Measurements from ENCODE around the gene MYO18B.

Gene MYO18B

DNA sequence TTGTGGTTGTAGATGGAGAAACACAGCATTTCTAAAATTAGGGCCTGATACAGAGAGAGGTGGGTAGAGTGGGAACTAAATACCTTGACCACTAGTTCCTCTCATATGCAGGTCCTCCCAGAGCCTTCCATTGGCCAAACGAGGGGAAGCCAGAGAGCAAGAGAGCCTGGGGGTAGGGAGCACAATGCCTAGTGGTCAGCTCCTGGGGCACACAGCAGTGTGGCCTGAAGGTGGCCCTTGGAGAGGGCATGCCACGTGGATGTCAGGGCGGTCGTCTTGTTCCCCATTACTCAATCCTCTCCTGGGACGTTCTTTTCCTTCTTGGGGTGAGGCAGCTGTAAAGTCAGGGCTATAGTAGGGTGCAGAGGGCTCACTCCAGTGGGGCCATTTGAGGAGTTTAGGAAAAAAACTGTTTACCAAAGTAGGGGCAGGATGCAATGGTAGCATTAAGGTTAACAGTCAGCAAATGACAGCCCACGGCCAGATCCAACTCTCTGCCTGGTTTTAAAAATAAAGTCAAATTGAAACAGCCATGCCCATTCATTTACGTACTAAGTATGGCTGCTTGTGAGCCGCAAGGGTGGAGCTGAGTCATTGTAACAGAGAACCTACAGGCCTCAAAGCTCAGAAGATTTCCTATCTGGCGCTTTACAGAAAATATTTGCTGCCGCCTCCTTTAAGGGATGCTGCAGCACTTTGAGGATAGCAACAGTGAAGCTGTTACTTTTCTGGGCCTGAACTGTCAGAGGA lies 7.6 kb downstream of the MYO18B start:
- no peak for DNase-seq

- DNase-seq = no peak
Measured at GRCh38 chr22:25750569-25751173, 8.7 kb downstream of the MYO18B start.

GRCh38 chr22:25751174-25751581 lies 9.2 kb downstream of the MYO18B start:
- DNase-seq = no peak

GRCh38 chr22:25752615-25753214 lies 10.7 kb downstream of the MYO18B start:
- DNase-seq = no peak

DNA sequence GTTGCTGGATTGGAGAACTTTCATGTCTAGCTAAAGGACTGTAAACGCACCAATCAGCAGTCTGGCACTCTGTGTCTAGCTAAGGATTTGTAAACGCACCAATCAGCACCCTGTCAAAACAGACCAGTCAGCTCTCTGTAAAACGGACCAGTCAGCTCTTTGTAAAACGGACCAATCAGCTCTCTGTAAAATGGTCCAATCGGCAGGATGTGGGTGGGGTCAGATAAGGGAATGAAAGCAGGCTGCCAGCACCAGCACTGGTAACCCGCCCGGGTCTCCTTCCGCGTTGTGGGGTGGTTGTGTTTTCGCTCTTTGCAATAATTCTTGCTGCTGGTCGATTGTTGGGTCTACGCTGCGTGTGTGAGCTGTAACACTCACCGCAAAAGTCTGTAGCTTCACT lies 11.3 kb downstream of the MYO18B start:
- no peak for DNase-seq

- no peak for DNase-seq
Measured at GRCh38 chr22:25754527-25755202, 12.7 kb downstream of the MYO18B start.

GRCh38 chr22:25757686-25758085 lies 15.7 kb downstream of the MYO18B start:
- no peak for DNase-seq

DNA sequence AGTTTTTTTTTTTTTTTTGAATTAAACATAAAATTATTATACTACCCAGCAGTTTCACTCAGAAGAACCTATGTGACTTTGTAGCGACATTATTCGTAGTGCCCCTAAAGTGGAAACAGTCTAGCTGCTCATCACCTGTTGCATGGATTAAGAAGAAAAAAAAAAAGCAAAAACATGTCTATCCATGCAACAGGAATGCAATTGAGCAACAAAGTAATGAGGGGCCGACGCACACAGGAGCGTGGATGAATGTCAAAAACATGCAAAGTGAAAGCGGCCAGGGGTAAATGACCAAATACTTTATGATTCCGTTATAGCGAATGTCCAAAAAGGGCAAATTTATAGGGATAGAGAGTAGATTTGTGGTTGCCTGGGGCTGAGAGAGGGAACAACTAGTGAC lies 16.3 kb downstream of the MYO18B start:
- no peak for DNase-seq

DNA sequence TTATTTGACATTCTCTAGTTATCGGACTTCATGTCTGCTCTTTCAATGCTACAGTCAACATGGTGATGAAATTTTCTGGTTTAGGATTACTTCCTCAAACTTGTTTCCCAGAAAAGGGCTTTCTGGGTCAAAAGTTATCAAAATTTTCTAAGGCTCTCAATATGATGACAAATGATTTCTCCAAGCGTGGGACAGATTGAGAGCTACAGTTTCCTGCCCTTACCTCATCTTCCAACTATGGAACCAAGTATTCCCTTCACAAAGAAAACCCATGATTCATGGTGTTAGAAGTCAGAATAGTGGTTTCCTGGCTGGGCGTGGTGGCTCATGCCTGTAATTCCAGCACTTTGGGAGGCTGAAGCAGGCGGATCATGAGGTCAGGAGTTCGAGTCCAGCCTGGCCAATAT lies 17.8 kb downstream of the MYO18B start:
- DNase-seq = no peak

DNA sequence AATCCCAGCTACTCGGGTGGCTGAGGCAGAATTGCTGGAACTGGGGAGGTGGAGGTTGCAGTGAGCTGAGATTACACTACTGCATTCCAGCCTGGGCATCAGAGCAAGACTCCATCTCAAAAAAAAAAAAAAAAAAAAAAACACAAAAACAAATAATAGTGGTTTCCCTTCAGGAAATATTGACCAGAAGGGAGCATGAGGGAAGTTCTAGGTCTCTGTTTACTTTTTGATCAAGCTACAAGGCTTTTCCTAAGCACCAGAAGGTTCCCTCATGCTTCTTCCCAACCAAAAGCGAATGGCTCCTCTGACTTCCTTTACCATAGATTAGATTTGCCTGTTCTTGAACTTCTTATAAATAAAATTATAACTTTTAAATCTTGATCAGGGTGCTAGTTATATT lies 18.3 kb downstream of the MYO18B start:
- no peak for DNase-seq

DNA sequence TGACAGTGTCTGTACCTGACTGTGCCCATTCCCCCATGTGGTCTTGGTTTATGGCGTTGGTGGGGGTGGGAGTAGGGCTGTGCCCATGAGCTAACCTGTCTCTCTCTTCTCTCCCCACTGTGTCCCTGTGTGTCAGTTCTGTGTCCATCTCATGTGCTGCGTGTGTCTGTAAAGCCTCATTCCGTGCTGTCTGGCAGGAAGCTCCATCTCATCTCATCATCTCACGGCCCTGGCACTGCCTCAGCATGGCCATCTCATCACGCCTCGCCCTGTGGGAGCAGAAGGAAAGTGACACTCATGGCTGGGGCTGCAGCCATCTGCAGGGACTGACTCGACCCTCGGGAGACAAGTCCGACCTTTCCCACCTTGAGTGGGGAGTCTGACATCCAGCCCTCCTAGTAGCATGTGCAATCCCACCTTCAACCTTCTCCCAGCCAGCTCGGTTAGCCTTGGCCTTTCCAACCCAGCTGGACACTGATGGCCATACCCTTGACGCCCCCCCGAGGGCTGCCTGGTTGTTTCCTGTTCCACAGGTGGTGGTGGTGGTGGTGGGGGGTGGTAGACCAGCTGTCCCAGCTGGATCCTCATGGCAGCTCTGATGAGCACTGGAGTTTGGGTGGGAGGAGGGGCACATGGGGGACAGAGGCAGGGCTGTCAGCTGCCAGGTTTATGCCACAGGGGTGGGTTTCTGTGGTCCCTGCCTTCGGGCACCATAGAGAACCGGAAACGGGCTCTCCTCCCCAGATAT lies 19.0 kb downstream of the MYO18B start:
- no peak for DNase-seq

- no peak for DNase-seq
Measured at GRCh38 chr22:25762147-25762546, 20.2 kb downstream of the MYO18B start.

DNA sequence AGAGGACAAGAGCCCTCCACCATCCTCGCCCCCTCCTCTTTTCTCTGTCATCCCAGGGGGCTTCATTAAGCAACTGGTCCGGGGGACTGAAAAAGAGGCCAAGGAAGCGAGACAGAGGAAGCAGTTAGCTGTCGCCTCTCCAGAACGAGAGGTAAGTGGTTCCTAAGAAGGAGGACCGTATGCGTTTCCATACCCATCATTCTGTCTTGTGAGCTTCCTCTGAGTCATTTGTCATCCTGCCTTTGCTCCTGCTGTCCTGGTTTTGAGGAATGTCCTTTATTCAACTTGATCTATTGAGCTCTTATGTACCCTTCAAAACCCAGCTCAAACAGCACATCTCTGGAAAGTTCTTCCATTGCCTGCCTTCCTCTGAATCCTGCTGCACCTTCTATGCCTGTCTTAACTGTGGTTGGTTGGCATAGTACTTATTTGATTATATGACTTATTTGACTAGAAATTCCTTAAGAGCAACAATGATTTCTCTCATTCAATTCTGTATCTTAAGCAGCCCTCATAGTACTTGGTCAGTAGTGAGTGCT lies 21.3 kb downstream of the MYO18B start:
- no peak for DNase-seq

- DNase-seq = no peak
Measured at GRCh38 chr22:25764270-25765015, 22.5 kb downstream of the MYO18B start.

DNA sequence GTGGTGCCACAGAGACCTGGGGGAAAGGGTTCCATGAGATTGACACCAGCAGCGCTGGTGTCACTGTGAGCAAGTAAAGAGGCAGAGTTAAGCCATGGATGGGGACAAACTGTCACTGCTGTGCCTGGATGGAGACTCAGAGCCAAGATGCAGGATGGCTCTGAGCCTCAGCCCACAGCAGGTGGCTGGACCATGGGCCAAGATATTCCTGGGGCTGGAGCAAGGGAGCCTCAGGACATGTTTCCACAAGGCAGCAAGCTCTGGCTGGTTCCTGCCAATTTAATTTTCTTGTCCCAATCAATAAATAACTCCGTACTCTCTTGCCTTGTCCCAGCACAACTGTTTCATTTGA lies 23.0 kb downstream of the MYO18B start:
- no peak for DNase-seq

GRCh38 chr22:25765801-25766200 lies 23.8 kb downstream of the MYO18B start:
- no peak for DNase-seq

- DNase-seq = no peak
Measured at GRCh38 chr22:25766418-25766817, 24.4 kb downstream of the MYO18B start.

GRCh38 chr22:25770333-25770732 lies 28.3 kb downstream of the MYO18B start:
- DNase-seq = no peak

- no peak for DNase-seq
Measured at GRCh38 chr22:25772288-25772687, 30.3 kb downstream of the MYO18B start.

DNA sequence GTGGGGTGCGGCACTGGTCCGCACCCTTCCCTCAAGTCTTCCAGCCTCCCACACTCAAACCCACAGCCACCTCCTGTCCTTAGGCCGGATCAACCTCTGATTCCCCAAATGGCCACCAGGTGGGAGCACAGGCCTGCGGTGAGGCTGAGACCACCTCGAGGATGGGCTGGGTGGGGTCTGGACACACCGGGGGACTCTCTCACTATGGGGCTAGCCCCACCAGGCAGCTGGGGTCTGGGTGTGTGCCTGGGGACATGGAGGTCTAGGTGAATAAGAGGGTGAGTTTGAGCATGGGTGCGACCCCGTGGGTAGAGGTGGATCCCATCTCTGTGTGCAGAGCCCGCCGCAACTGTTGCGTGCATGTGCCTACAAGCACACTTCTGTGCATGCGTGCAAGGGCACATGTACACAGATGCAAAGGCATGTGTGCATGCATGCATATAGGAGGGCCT lies 32.6 kb downstream of the MYO18B start:
- DNase-seq = no peak

GRCh38 chr22:25775531-25775930 lies 33.5 kb downstream of the MYO18B start:
- no peak for DNase-seq

DNA sequence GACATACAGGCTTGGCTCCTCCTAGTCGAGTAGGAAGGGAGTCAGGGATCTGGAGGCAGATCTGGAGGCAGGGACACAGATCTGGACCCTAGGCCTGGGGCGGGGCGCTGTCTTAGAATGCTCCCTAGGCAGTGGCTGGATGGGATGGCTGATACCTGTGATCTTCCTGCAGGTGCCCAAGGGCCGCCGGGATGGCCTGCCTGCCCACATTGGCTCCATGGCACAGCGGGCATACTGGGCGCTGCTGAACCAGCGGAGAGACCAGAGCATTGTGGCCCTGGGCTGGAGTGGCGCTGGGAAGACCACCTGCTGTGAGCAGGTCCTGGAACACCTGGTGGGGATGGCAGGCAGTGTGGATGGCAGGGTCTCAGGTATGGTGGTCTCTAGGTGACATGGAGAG lies 35.4 kb downstream of the MYO18B start:
- DNase-seq = no peak
